Stomach (tissue), 9 donors: ENCODE results near the gene SBF1. TPM values are rescaled to one million over a fixed set of nuclear protein-coding genes. Genes with fewer than 3 reads are reported as not detected.

Experiments
- DNase-seq, 2 donors: peaks; one replicate each; pipeline versions ENCODE4 v3.0.0 to v3.0.0-alpha.2; 2013 to 2019
- H3K27ac ChIP-seq, 5 donors: fragments of 200-600 bp in 4 of 5; sonication (generic) in 4 of 5; one replicate each; pipeline ENCODE4 v1.5.1; 2013 to 2019; ENCODE audit warnings: mild to moderate bottlenecking in 1 of 5, moderate library complexity in 1 of 5
- H3K27me3 ChIP-seq, 3 donors: fragments of 200-600 bp; sonication (generic); one replicate each; pipeline ENCODE4 v1.5.1; 2017 to 2019; ENCODE audit warnings: mixed run types in 1 of 3
- H3K36me3 ChIP-seq, 4 donors: fragments of 200-600 bp; sonication (generic); 1 replicate in 3 of 4; 2 replicates in 1 of 4; pipeline ENCODE4 v1.5.1; 2016 to 2019
- H3K4me1 ChIP-seq, 4 donors: fragments of 200-600 bp; sonication (generic); one replicate each; pipeline ENCODE4 v1.5.1; 2016 to 2019
- H3K4me3 ChIP-seq, 4 donors: fragments of 200-600 bp; sonication (generic) in 3 of 4; one replicate each; pipeline ENCODE4 v1.5.1; 2016 to 2019; ENCODE audit warnings: mild to moderate bottlenecking in 1 of 4
- H3K9me3 ChIP-seq, 4 donors: fragments of 200-600 bp; sonication (generic); one replicate each; pipeline ENCODE4 v1.5.1; 2016 to 2019
- EP300 ChIP-seq: sonication (generic); formaldehyde crosslinking; IDR thresholded peaks from one replicate; pipeline ENCODE4 v1.6.1; 2017; ENCODE audit warnings: antibody characterized with exemption
- POLR2A ChIP-seq, 4 donors: fragments of 450-650 bp; IDR thresholded peaks; one replicate each; pipeline ENCODE4 v1.6.1; 2016; ENCODE audit warnings: antibody characterized with exemption in 4 of 4, control low read depth in 2 of 4, mild to moderate bottlenecking in 1 of 4, moderate library complexity in 1 of 4
- POLR2AphosphoS5 ChIP-seq, 3 donors: sonication (generic); formaldehyde crosslinking; IDR thresholded peaks; one replicate each; pipeline ENCODE4 v1.6.1; 2016; ENCODE audit warnings: antibody characterized with exemption in 3 of 3
- WGBS, 5 donors: extraction: QIAGEN DNeasy Blood & Tissue Kit in 3 of 5; methylation state at CpG; one replicate each; pipeline versions ENCODE4 v1.1.5 to v1.1.7; 2013 to 2018; 5-methylcytosine and 5-hydroxymethylcytosine counted together
- intact Hi-C: fragments of 100-400 bp; cut with DNase I; formaldehyde crosslinking; loops from one replicate; pipeline ENCODE4 v1.15.1; 2023; ENCODE audit warnings: low total_unique reads
- polyA plus RNA-seq, 3 donors: library from polyadenylated mRNA; stranded (reverse); fragments of 200-250 nt; gene quantifications; one replicate each; pipeline ENCODE4 v1.2.3, GENCODE V29; 2013
- total RNA-seq, 5 donors: library from RNA; depleted of rRNA; stranded (reverse); fragments of >200 nt; gene quantifications; one replicate each; pipeline versions ENCODE4 v1.1.0 to v1.2.3, GENCODE V29; 2014 to 2016
- TF ChIP-seq, protein P1 (sequence below), 7 experiments: fragments of 450-650 bp in 4 of 7; fragments of 200-600 bp in 3 of 7; sonication (generic) in 3 of 7; IDR thresholded peaks; one replicate each; pipeline ENCODE4 v1.5.1; 2016 to 2019; ENCODE audit warnings: antibody characterized with exemption in 7 of 7, control low read depth in 2 of 7, mild to moderate bottlenecking in 1 of 7
- donor health status: healthy with polysubstance abuse.
- donor health status: Bipolar disorder and iron deficiency.
- donor health status: healthy.

The SBF1 gene
- total and polyA plus RNA-seq, 8 donors = 9.6 to 122 (median 50.6) TPM

GRCh38 chr22:50483977-50484853, 9.4 kb upstream of the SBF1 start:
- Histone ChIP-seq H3K4me3 (no peak overlapping the region), H3K9me3 (no peaks in the 10 kb centered on the region), H3K27me3 (peaks cover 7 to 91% (median 29%) of the 10 kb centered on the region in 3 donors), H3K4me1 (peaks cover 24 to 51% (median 46%) of the 10 kb centered on the region in 4 donors), H3K36me3 (no peaks in the 10 kb centered on the region), H3K27ac (peak overlapping the region in 4 of 5 donors; percentile 30 to 74 (median 56))
- 45 to 72% (median 56%) methylated on average over 23 to 31 of the region's 31 CpGs for WGBS, 5 donors
- peak; percentile 81 to 90 for DNase-seq
- intact Hi-C loops = no loop called here
- TF ChIP-seq POLR2AphosphoS5 (IDR thresholded peaks at IDR 0.05) (no peak), POLR2A (IDR thresholded peaks at IDR 0.05) (no peak), EP300 (no peak)
- TF ChIP-seq, protein P1, sequence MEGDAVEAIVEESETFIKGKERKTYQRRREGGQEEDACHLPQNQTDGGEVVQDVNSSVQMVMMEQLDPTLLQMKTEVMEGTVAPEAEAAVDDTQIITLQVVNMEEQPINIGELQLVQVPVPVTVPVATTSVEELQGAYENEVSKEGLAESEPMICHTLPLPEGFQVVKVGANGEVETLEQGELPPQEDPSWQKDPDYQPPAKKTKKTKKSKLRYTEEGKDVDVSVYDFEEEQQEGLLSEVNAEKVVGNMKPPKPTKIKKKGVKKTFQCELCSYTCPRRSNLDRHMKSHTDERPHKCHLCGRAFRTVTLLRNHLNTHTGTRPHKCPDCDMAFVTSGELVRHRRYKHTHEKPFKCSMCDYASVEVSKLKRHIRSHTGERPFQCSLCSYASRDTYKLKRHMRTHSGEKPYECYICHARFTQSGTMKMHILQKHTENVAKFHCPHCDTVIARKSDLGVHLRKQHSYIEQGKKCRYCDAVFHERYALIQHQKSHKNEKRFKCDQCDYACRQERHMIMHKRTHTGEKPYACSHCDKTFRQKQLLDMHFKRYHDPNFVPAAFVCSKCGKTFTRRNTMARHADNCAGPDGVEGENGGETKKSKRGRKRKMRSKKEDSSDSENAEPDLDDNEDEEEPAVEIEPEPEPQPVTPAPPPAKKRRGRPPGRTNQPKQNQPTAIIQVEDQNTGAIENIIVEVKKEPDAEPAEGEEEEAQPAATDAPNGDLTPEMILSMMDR (IDR thresholded peaks at IDR 0.05) = no peak

- DNase-seq = no peak
- Histone ChIP-seq H3K27ac (peak overlapping the region in 3 of 5 donors; percentile 30 to 74 (median 60)), H3K36me3 (no peaks in the 10 kb centered on the region), H3K4me3 (no peak overlapping the region), H3K27me3 (peaks cover 7 to 92% (median 29%) of the 10 kb centered on the region in 3 donors), H3K4me1 (peaks cover 24 to 51% (median 46%) of the 10 kb centered on the region in 4 donors), H3K9me3 (no peaks in the 10 kb centered on the region)
- 80 to 87% (median 85%) methylated on average over 7 to 8 of the region's 8 CpGs for WGBS, 5 donors
- TF ChIP-seq EP300 (no peak), POLR2A (IDR thresholded peaks at IDR 0.05) (no peak), POLR2AphosphoS5 (IDR thresholded peaks at IDR 0.05) (no peak)
- TF ChIP-seq, protein P1 (IDR thresholded peaks at IDR 0.05) = no peak
- intact Hi-C loops = no loop called here
These were observed 8.7 kb upstream of the SBF1 start for GRCh38 chr22:50483556-50483955.

DNA sequence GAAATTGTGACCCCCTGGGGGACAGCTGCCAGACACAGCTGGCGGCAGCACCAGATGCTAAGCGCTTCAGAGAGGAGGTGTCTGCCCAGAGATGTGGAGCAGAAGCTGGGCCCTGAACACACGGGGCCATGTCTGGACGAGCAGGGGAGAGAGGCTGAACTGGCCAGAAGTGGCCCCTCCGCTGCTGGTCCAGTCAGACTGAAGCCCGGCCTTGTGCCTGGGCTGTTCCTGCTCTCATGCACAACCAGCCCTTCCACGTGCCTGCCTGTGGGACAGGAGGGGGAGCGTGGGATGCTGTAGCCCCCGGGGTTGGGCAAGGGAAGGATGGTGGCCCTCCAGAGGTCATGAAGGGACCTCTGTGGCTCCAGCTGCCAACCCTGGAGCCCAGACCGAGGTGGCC, 8.3 kb upstream of the SBF1 start:
- Histone ChIP-seq H3K9me3 (no peaks in the 10 kb centered on the region), H3K27ac (peak overlapping the region in 2 of 5 donors; percentile 60 to 74), H3K4me1 (peaks cover 24 to 51% (median 46%) of the 10 kb centered on the region in 4 donors), H3K36me3 (no peaks in the 10 kb centered on the region), H3K4me3 (peak overlapping the region in 1 of 4 donors; percentile 63), H3K27me3 (peaks cover 7 to 89% (median 29%) of the 10 kb centered on the region in 3 donors)
- no peak for DNase-seq
- TF ChIP-seq POLR2A (IDR thresholded peaks at IDR 0.05) (no peak), EP300 (no peak), POLR2AphosphoS5 (IDR thresholded peaks at IDR 0.05) (no peak)
- TF ChIP-seq, protein P1 (IDR thresholded peaks at IDR 0.05) = no peak
- intact Hi-C loops = no loop called here
- WGBS, 5 donors = 67 to 87% (median 70%) methylated on average over 3 to 10 of the region's 10 CpGs

DNA sequence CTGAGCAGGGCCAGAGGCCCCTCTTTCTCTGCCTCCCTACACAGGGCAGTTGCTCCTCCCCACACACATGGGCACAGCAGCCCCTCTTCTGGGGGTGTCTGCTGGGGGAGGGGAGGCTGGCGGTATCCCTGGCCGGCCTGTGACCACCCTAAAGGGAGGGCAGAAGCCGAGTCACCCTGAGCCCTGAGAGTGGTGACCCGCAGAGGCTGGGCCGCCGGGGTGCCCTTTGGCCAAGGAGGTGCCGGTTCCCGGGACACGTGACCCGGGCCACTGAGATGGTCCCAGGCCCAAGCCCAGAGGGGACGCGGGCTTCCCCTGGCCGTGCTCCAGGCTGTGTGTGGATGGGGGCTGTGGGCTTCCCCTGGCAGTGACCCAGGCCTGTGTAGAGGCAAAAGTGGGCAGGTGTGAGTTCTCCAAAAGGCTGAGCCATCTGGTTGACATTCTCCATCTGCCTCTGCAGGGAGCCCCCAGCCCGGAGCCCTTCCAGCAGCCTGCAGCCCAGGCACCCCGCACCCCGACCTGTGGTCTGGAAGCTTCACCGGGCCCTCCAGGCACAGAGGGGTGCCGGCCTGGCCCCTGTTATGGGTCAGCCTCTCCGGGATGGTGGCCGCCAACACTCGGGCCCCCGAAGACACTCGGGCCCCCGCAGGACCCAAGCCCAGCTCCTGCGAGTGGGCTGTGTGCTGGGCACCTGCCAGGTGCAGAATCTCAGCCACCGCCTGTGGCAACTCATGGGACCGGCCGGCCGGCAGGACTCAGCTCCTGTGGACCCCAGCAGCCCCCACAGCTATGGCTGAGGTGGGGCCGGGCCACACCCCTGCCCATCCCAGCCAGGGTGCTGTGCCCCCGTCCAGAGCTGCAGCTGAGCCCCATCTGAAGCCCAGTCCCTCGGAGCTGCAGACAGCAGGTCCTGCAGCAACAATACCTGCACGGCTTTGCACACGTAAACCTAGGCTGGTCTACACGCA, 7.6 kb upstream of the SBF1 start:
- intact Hi-C loops = no loop called here
- H3K4me1 ChIP-seq = peaks cover 24 to 51% (median 46%) of the 10 kb centered on the region in 4 donors
- H3K27ac ChIP-seq = peak overlapping the region in 4 of 5 donors; percentile 30 to 74 (median 67)
- H3K4me3 ChIP-seq = peak overlapping the region; percentile 46 to 63 (median 56)
- H3K9me3 ChIP-seq = no peaks in the 10 kb centered on the region
- TF ChIP-seq EP300 = no peak
- no peak for TF ChIP-seq POLR2AphosphoS5 (IDR thresholded peaks at IDR 0.05)
- TF ChIP-seq, protein P1 (IDR thresholded peaks at IDR 0.05) = no peak
- no peak for TF ChIP-seq POLR2A (IDR thresholded peaks at IDR 0.05)
- H3K36me3 ChIP-seq = no peaks in the 10 kb centered on the region
- 41 to 59% (median 53%) methylated on average over 10 to 35 of the region's 35 CpGs for WGBS, 5 donors
- no peak for DNase-seq
- H3K27me3 ChIP-seq = peaks cover 7 to 82% (median 29%) of the 10 kb centered on the region in 3 donors
